CD4-positive, alpha-beta T cell (primary cell): ENCODE results near the gene CADPS. TPM values are rescaled to one million over a fixed set of nuclear protein-coding genes. Genes with fewer than 3 reads are reported as not detected.

Experiments
- ATAC-seq: fragments of 200-7000 bp; cut with Tn5 transposase; one replicate; pipeline ENCODE4 v1.10.0; 2022; ENCODE audit warnings: mild to moderate bottlenecking; ENCODE audit not compliant: poor library complexity
- CTCF ChIA-PET: fragments of 350-600 bp; sonication (Branson Sonifier 250); formaldehyde crosslinking; loops from one replicate; lab custom pipeline; 2021; ENCODE audit warnings: antibody characterized with exemption, inconsistent platforms; lab: Charles Lee
- POLR2A ChIA-PET: fragments of 350-600 bp; sonication (Branson Sonifier 250); formaldehyde crosslinking; loops from one replicate; lab custom pipeline; 2021; ENCODE audit warnings: antibody characterized with exemption, inconsistent platforms; lab: Charles Lee
- DNase-seq, 14 experiments: peaks; one replicate each; pipeline ENCODE4 v3.0.0-alpha.2; 2013 to 2020; ENCODE audit warnings: mixed read lengths in 2 of 14
- H3K27ac ChIP-seq, 2 donors: one replicate each; pipeline versions ENCODE4 v1.5.1 to v1.7.0; 2013; ENCODE audit warnings: low read length in 2 of 2, low read depth in 1 of 2, mild to moderate bottlenecking in 1 of 2
- H3K27me3 ChIP-seq, 2 experiments: 1 replicate in 1 of 2; 2 replicates in 1 of 2; pipeline versions ENCODE4 v1.6.1 to v1.7.0; 2013; ENCODE audit warnings: low read length in 2 of 2, control low read depth in 1 of 2, mild to moderate bottlenecking in 1 of 2, moderate library complexity in 1 of 2; ENCODE audit not compliant: insufficient read depth in 2 of 2, control insufficient read depth in 1 of 2
- H3K36me3 ChIP-seq: one replicate; pipeline ENCODE4 v1.6.1; 2013; ENCODE audit warnings: low read length, control low read depth; ENCODE audit not compliant: insufficient read depth
- H3K4me1 ChIP-seq: one replicate; pipeline ENCODE4 v1.6.1; 2013; ENCODE audit warnings: low read length, control low read depth; ENCODE audit not compliant: insufficient read depth
- H3K4me3 ChIP-seq: one replicate; pipeline ENCODE4 v1.5.1; 2013; ENCODE audit warnings: mild to moderate bottlenecking, low read length, moderate library complexity
- H3K9me3 ChIP-seq, 2 experiments: 1 replicate in 1 of 2; 2 replicates in 1 of 2; pipeline versions ENCODE4 v1.6.1 to v1.7.0; 2013; ENCODE audit warnings: low read length in 2 of 2, mild to moderate bottlenecking in 2 of 2, control low read depth in 1 of 2, moderate library complexity in 1 of 2; ENCODE audit not compliant: control insufficient read depth in 1 of 2, insufficient read depth in 1 of 2
- H3K27ac Mint-ChIP-seq: one replicate; pipeline ENCODE4 v1.8.0; 2020; ENCODE audit warnings: mixed read lengths
- H3K27me3 Mint-ChIP-seq: one replicate; pipeline ENCODE4 v1.8.0; 2021; ENCODE audit warnings: mixed read lengths
- H3K36me3 Mint-ChIP-seq: one replicate; pipeline ENCODE4 v1.8.0; 2021; ENCODE audit warnings: low read depth, mixed read lengths
- H3K4me1 Mint-ChIP-seq: one replicate; pipeline ENCODE4 v1.8.0; 2021; ENCODE audit warnings: low read depth, mixed read lengths
- H3K4me3 Mint-ChIP-seq: one replicate; pipeline ENCODE4 v1.8.0; 2020; ENCODE audit warnings: mild to moderate bottlenecking, mixed read lengths
- H3K9me3 Mint-ChIP-seq: one replicate; pipeline ENCODE4 v1.8.0; 2020; ENCODE audit warnings: mixed read lengths
- CTCF ChIP-seq: fragments of 200-600 bp; IDR thresholded peaks from one replicate; pipeline ENCODE4 v1.8.0; 2022; ENCODE audit warnings: antibody characterized with exemption, mild to moderate bottlenecking
- intact Hi-C, 2 experiments: fragments of 100-400 bp; cut with DNase I in 1 of 2; cut with micrococcal nuclease in 1 of 2; formaldehyde crosslinking; loops; one replicate each; pipeline versions ENCODE4 v1.15.1 to v1.9.0; 2023 to 2025; cut with DNase I, micrococcal nuclease
- total RNA-seq, 174 experiments: library from RNA in 2 of 174; stranded (reverse) in 2 of 174; gene quantifications; one replicate each; pipeline ENCODE4 v1.2.3 and lab custom pipeline; 2021 to 2026

CADPS gene
- total RNA-seq, 2 experiments from 2014 or later = not detected

DNA sequence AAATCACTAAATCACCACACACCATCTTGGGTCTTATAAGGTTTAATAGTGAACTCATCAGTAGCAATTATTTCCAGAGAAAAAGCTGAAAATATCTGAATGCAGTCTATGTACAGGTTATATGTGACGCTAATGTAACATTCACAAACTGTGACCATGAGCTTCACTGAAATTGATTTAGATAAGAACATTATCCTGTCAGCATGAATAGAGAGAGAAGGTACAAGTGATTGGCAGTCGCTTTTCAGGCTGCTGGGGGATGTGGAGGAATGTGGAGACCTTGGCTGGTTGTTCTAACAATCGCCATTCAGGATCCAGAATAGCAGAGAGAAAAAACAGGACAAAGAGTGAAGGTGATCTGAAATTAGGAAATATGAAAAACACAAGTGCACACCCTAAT is 98.1 kb downstream of the CADPS start:
- no peak overlapping the region for H3K4me3 ChIP-seq
- DNase-seq (no peak), ATAC-seq (no peak)
- H3K4me1 Mint-ChIP-seq = no peaks in the 10 kb centered on the region
- ChIA-PET POLR2A (no interaction called here), CTCF (no interaction called here)
- TF ChIP-seq CTCF = no peak
- no peaks in the 10 kb centered on the region for H3K36me3 Mint-ChIP-seq
- H3K4me1 ChIP-seq = no peaks in the 10 kb centered on the region
- intact Hi-C loops = no loop called here
- H3K27me3 Mint-ChIP-seq = no peaks in the 10 kb centered on the region
- no peaks in the 10 kb centered on the region for H3K36me3 ChIP-seq
- no peaks in the 10 kb centered on the region for H3K27me3 ChIP-seq
- H3K9me3 ChIP-seq = no peaks in the 10 kb centered on the region
- peaks cover 2% of the 10 kb centered on the region for H3K9me3 Mint-ChIP-seq
- no peak overlapping the region for H3K4me3 Mint-ChIP-seq
- H3K27ac Mint-ChIP-seq = no peak overlapping the region
- no peak overlapping the region for H3K27ac ChIP-seq

DNA sequence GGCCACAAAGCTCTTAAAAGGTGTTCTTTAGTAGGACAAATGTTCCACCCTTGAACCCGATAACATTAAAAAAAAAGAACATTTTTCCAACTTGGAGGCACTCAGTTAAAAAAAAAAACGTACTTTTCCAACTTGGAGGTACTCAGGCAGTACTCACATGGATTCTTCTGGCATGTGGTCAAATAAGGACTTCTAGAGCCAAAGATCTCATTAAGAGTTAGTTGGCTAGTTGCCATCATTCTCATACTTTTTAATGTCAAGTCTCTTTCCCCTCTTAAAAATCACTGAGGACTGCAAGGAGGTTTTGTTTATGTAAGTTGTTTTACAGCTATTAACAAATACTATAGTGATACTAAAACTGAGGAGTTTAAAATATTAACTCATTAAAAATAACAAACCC is 101.0 kb downstream of the CADPS start:
- TF ChIP-seq CTCF = no peak
- Mint-ChIP-seq H3K4me1 (no peaks in the 10 kb centered on the region), H3K4me3 (no peak overlapping the region), H3K27me3 (no peaks in the 10 kb centered on the region), H3K36me3 (no peaks in the 10 kb centered on the region), H3K27ac (no peak overlapping the region), H3K9me3 (peaks cover 2% of the 10 kb centered on the region)
- Histone ChIP-seq H3K27ac (no peak overlapping the region), H3K4me3 (no peak overlapping the region), H3K36me3 (no peaks in the 10 kb centered on the region), H3K9me3 (no peaks in the 10 kb centered on the region), H3K4me1 (no peaks in the 10 kb centered on the region), H3K27me3 (no peaks in the 10 kb centered on the region)
- intact Hi-C loops = no loop called here
- POLR2A ChIA-PET = no interaction called here
- ATAC-seq = no peak
- no peak for DNase-seq
- CTCF ChIA-PET = no interaction called here

- Mint-ChIP-seq H3K36me3 (no peaks in the 10 kb centered on the region), H3K27me3 (no peaks in the 10 kb centered on the region), H3K4me1 (no peaks in the 10 kb centered on the region), H3K27ac (no peak overlapping the region), H3K9me3 (peaks cover 2% of the 10 kb centered on the region), H3K4me3 (no peak overlapping the region)
- no peak overlapping the region for H3K4me3 ChIP-seq
- no peak overlapping the region for H3K27ac ChIP-seq
- H3K4me1 ChIP-seq = no peaks in the 10 kb centered on the region
- no peaks in the 10 kb centered on the region for H3K27me3 ChIP-seq
- ATAC-seq = no peak
- POLR2A ChIA-PET = no interaction called here
- no peak for DNase-seq
- no peak for TF ChIP-seq CTCF
- no peaks in the 10 kb centered on the region for H3K36me3 ChIP-seq
- CTCF ChIA-PET = no interaction called here
- intact Hi-C loops = no loop called here
- H3K9me3 ChIP-seq = no peaks in the 10 kb centered on the region
These were observed 103.7 kb downstream of the CADPS start for GRCh38 chr3:62771331-62772072.
